Neural progenitor cell (in vitro differentiated cells): ENCODE results near the gene PLCH2. TPM values are rescaled to one million over a fixed set of nuclear protein-coding genes. Genes with fewer than 3 reads are reported as not detected.
A peak's percentile ranks its signal among the peaks of the same experiment; 100 is the strongest.

Source experiments
- DNase-seq: peaks from one replicate; pipeline ENCODE4 v3.0.0-alpha.2; 2016; ENCODE audit warnings: low spot score
- H2AFZ ChIP-seq: fragments of 200-600 bp; sonication (generic); replicated peaks from 2 replicates; pipeline ENCODE4 v1.6.1; 2016; ENCODE audit warnings: antibody characterized with exemption
- H3F3A ChIP-seq: fragments of 200-600 bp; sonication (generic); 2 replicates; pipeline ENCODE4 v1.6.1; 2016; ENCODE audit warnings: antibody characterized with exemption, low read depth
- H3K27ac ChIP-seq: fragments of 200-600 bp; sonication (generic); 2 replicates; pipeline ENCODE4 v1.5.1; 2016; ENCODE audit warnings: mild to moderate bottlenecking
- H3K27me3 ChIP-seq: fragments of 200-600 bp; sonication (generic); 2 replicates; pipeline ENCODE4 v1.6.1; 2016; ENCODE audit warnings: mild to moderate bottlenecking, moderate library complexity
- H3K36me3 ChIP-seq: fragments of 200-600 bp; sonication (generic); 2 replicates; pipeline ENCODE4 v1.5.1; 2016
- H3K4me1 ChIP-seq: fragments of 200-600 bp; sonication (generic); 2 replicates; pipeline ENCODE4 v1.6.1; 2016; ENCODE audit warnings: mixed run types
- H3K4me2 ChIP-seq: fragments of 200-600 bp; sonication (generic); 2 replicates; pipeline ENCODE4 v1.6.1; 2016
- H3K4me3 ChIP-seq: fragments of 200-600 bp; sonication (generic); 2 replicates; pipeline ENCODE4 v1.5.1; 2016
- H3K79me2 ChIP-seq: fragments of 200-600 bp; sonication (generic); 2 replicates; pipeline ENCODE4 v1.6.1; 2016; ENCODE audit warnings: low read depth
- H3K9ac ChIP-seq: fragments of 200-600 bp; sonication (generic); 2 replicates; pipeline ENCODE4 v1.6.1; 2016
- H3K9me3 ChIP-seq: fragments of 200-600 bp; sonication (generic); 2 replicates; pipeline ENCODE4 v1.5.1; 2016; ENCODE audit warnings: low read depth
- H4K20me1 ChIP-seq: fragments of 200-600 bp; sonication (generic); 2 replicates; pipeline ENCODE4 v1.6.1; 2016; ENCODE audit warnings: low read depth
- H3K27ac Mint-ChIP-seq: 3 replicates; pipeline ENCODE4 v1.8.0; 2021; ENCODE audit warnings: mixed read lengths
- H3K27me3 Mint-ChIP-seq: 2 replicates; pipeline ENCODE4 v1.8.0; 2022; ENCODE audit warnings: low read depth, mild to moderate bottlenecking, inconsistent platforms, moderate library complexity, mixed read lengths; ENCODE audit not compliant: insufficient read depth
- H3K36me3 Mint-ChIP-seq: 3 replicates; pipeline ENCODE4 v1.8.0; 2021; ENCODE audit warnings: mixed read lengths
- H3K4me1 Mint-ChIP-seq: 3 replicates; pipeline ENCODE4 v1.8.0; 2021; ENCODE audit warnings: mixed read lengths
- H3K4me3 Mint-ChIP-seq: 3 replicates; pipeline ENCODE4 v1.8.0; 2021; ENCODE audit warnings: mild to moderate bottlenecking, moderate library complexity, mixed read lengths
- H3K9me3 Mint-ChIP-seq: 3 replicates; pipeline ENCODE4 v1.8.0; 2020; ENCODE audit warnings: mixed read lengths
- EZH2 ChIP-seq: fragments of 200-600 bp; sonication (generic); IDR thresholded peaks from 2 replicates; pipeline ENCODE4 v1.6.1; 2017; ENCODE audit warnings: antibody characterized with exemption, mild to moderate bottlenecking, moderate library complexity
- EZH2phosphoT487 ChIP-seq: fragments of 200-600 bp; sonication (generic); IDR thresholded peaks from 2 replicates; pipeline ENCODE4 v1.6.1; 2017; ENCODE audit warnings: antibody characterized with exemption
- total RNA-seq: library from RNA; depleted of rRNA; stranded (reverse); fragments of >200 nt; gene quantifications from 2 replicates; pipeline ENCODE4 v1.2.3, GENCODE V29; 2015; ENCODE audit warnings: low replicate concordance
- TF ChIP-seq, protein P1 (sequence below): fragments of 200-600 bp; sonication (generic); IDR thresholded peaks from 2 replicates; pipeline ENCODE4 v1.5.1; 2017; ENCODE audit warnings: antibody characterized with exemption, mild to moderate bottlenecking

Gene PLCH2
- total RNA-seq, 1 donor from 2014 or later: 0.54 TPM

DNA sequence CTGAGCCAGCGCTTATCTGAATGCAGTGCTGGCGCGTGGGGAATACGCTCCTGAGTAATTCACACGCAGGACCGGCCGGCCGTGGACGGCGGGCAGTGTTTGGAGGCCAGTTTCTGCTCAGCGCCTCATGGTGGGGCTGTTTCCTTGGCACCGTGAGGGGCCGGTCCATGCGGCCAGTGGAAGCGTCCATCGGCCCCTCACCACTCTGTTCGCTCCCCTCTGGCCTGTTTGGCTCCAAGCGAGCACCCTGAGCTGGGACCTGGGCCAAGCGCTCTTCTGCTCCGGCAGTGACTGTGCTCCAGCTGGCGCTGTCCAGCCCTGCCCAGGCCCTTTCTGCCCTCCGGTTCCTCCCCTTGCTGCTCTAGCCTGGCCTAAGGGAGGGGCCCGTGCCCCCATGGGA is 16.3 kb upstream of the PLCH2 start:
- Histone ChIP-seq H3K36me3 (no peaks in the 10 kb centered on the region), H3K4me3 (no peak overlapping the region), H4K20me1 (peaks cover 4% of the 10 kb centered on the region), H3K79me2 (no peaks in the 10 kb centered on the region), H2AFZ (no peak overlapping the region), H3K4me1 (no peaks in the 10 kb centered on the region), H3F3A (no peaks in the 10 kb centered on the region), H3K9ac (no peak overlapping the region), H3K27ac (no peak overlapping the region), H3K9me3 (no peaks in the 10 kb centered on the region), H3K4me2 (no peak overlapping the region), H3K27me3 (peaks cover 9% of the 10 kb centered on the region)
- Mint-ChIP-seq H3K4me3 (no peak overlapping the region), H3K9me3 (peaks cover 2% of the 10 kb centered on the region), H3K27ac (no peak overlapping the region), H3K27me3 (peaks cover 15% of the 10 kb centered on the region), H3K4me1 (peaks cover 22% of the 10 kb centered on the region), H3K36me3 (no peaks in the 10 kb centered on the region)
- peak; percentile 57 for DNase-seq
- TF ChIP-seq EZH2phosphoT487 (no peak), EZH2 (no peak)
- TF ChIP-seq, protein P1, sequence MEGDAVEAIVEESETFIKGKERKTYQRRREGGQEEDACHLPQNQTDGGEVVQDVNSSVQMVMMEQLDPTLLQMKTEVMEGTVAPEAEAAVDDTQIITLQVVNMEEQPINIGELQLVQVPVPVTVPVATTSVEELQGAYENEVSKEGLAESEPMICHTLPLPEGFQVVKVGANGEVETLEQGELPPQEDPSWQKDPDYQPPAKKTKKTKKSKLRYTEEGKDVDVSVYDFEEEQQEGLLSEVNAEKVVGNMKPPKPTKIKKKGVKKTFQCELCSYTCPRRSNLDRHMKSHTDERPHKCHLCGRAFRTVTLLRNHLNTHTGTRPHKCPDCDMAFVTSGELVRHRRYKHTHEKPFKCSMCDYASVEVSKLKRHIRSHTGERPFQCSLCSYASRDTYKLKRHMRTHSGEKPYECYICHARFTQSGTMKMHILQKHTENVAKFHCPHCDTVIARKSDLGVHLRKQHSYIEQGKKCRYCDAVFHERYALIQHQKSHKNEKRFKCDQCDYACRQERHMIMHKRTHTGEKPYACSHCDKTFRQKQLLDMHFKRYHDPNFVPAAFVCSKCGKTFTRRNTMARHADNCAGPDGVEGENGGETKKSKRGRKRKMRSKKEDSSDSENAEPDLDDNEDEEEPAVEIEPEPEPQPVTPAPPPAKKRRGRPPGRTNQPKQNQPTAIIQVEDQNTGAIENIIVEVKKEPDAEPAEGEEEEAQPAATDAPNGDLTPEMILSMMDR: peak; percentile 34

DNA sequence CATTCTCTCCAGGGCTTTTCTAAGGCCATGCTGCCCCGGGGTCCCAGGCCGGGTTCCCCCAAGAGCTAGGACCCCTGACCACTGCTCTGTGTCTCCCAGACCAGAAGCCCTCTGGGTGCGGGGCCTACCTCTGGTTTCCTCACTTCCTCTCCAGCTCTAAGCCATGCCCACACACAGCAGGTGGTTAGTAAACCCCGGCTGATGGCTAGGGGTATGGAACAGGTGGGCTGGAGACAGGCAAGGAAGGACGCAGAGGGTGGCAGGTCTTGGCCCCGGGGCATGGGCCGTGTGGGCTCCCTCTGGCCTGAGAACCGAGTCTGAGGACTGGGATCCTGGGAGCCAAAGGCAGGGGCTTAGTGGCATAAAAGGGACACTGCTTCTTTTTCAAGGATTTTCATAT is 15.9 kb upstream of the PLCH2 start:
- Histone ChIP-seq H3F3A (no peaks in the 10 kb centered on the region), H3K4me2 (no peak overlapping the region), H3K4me3 (no peak overlapping the region), H3K4me1 (no peaks in the 10 kb centered on the region), H4K20me1 (peaks cover 4% of the 10 kb centered on the region), H3K9ac (no peak overlapping the region), H2AFZ (no peak overlapping the region), H3K9me3 (no peaks in the 10 kb centered on the region), H3K79me2 (no peaks in the 10 kb centered on the region), H3K27ac (no peak overlapping the region), H3K27me3 (peaks cover 9% of the 10 kb centered on the region), H3K36me3 (no peaks in the 10 kb centered on the region)
- Mint-ChIP-seq H3K27me3 (peaks cover 16% of the 10 kb centered on the region), H3K4me1 (peaks cover 22% of the 10 kb centered on the region), H3K27ac (no peak overlapping the region), H3K4me3 (no peak overlapping the region), H3K36me3 (no peaks in the 10 kb centered on the region), H3K9me3 (peaks cover 2% of the 10 kb centered on the region)
- DNase-seq: no peak
- no peak for TF ChIP-seq EZH2phosphoT487
- TF ChIP-seq, protein P1: no peak
- TF ChIP-seq EZH2: no peak

DNA sequence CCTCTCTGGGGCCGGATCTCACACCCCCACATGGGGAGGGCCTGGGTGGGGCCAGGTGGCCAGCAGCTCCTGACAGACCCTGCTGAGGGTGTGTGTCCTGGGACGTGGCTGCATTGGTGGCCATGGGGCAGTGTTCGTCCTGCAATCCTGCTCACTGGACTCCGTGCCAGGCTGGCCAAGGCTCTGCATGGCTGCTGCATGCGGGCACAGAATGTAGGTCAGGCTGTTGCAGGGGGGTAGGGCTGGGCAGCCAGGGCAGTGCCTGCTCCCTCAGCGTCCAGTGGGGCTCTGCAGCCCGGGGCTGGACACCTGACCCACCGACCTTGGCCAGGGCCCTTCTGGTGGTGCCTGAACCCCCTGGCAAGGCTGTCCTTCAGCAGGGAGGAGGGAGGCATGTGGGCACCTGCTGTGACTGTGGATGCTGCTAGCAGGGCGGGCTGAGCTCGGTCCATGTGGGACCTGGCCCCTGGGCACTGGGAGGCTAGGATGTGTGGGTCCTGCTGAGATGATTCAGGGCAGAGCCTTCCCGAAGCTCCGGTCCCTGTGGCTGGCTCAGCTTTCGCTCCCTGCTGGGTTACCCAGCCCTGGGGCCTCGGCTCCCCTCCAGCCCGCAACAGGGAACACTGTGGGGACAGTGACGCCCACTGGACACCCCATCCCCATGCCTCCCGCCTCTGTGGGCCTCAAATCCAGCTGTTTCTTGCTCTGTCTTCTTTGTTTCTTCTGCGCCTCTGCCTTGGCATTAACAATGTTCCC is 14.9 kb upstream of the PLCH2 start:
- Mint-ChIP-seq H3K4me3 (no peak overlapping the region), H3K9me3 (peaks cover 2% of the 10 kb centered on the region), H3K27me3 (peaks cover 13% of the 10 kb centered on the region), H3K4me1 (peaks cover 19% of the 10 kb centered on the region), H3K36me3 (no peaks in the 10 kb centered on the region), H3K27ac (no peak overlapping the region)
- H3K4me3 ChIP-seq: no peak overlapping the region
- no peaks in the 10 kb centered on the region for H3K9me3 ChIP-seq
- peaks cover 9% of the 10 kb centered on the region for H3K27me3 ChIP-seq
- no peaks in the 10 kb centered on the region for H3K4me1 ChIP-seq
- no peak for DNase-seq
- no peaks in the 10 kb centered on the region for H3K36me3 ChIP-seq
- H3K9ac ChIP-seq: no peak overlapping the region
- no peak overlapping the region for H3K4me2 ChIP-seq
- TF ChIP-seq, protein P1: no peak
- TF ChIP-seq EZH2 (no peak), EZH2phosphoT487 (no peak)
- H3K79me2 ChIP-seq: no peaks in the 10 kb centered on the region
- H2AFZ ChIP-seq: no peak overlapping the region
- peaks cover 4% of the 10 kb centered on the region for H4K20me1 ChIP-seq
- no peaks in the 10 kb centered on the region for H3F3A ChIP-seq
- H3K27ac ChIP-seq: no peak overlapping the region
